Heart left ventricle (tissue), 16 donors: Measurements from ENCODE around the gene KNDC1. TPM values are rescaled to one million over a fixed set of nuclear protein-coding genes. Genes with fewer than 3 reads are reported as not detected.

Experiments
- ATAC-seq, 4 donors: fragments of 200-7000 bp; cut with Tn5 transposase; one replicate each; pipeline ENCODE4 v1.9.1; 2020 to 2022; ENCODE audit warnings: moderate library complexity in 4 of 4, mild to moderate bottlenecking in 3 of 4, moderate number of reproducible peaks in 1 of 4
- DNase-seq, 5 donors: peaks; one replicate each; pipeline ENCODE4 v3.0.0-alpha.2; 2020
- H3K27ac ChIP-seq, 12 donors: fragments of 200-600 bp; sonication (generic) in 4 of 12; one replicate each; pipeline versions ENCODE4 v1.5.0 to v1.8.0; 2016 to 2022; ENCODE audit warnings: mild to moderate bottlenecking in 2 of 12
- H3K27me3 ChIP-seq, 9 donors: fragments of 200-600 bp; sonication (generic) in 2 of 9; one replicate each; pipeline versions ENCODE4 v1.5.1 to v1.8.0; 2016 to 2022; ENCODE audit warnings: mild to moderate bottlenecking in 3 of 9
- H3K36me3 ChIP-seq, 9 donors: fragments of 200-600 bp; sonication (generic) in 2 of 9; one replicate each; pipeline versions ENCODE4 v1.5.0 to v1.8.0; 2018 to 2022; ENCODE audit warnings: mild to moderate bottlenecking in 2 of 9
- H3K4me1 ChIP-seq, 12 donors: fragments of 200-600 bp; sonication (generic) in 4 of 12; one replicate each; pipeline versions ENCODE4 v1.5.0 to v1.8.0; 2016 to 2022; ENCODE audit warnings: mild to moderate bottlenecking in 3 of 12
- H3K4me3 ChIP-seq, 12 donors: fragments of 200-600 bp; sonication (generic) in 4 of 12; one replicate each; pipeline versions ENCODE4 v1.5.0 to v1.8.0; 2017 to 2022; ENCODE audit warnings: mild to moderate bottlenecking in 9 of 12, moderate library complexity in 4 of 12
- H3K9me3 ChIP-seq, 12 donors: fragments of 200-600 bp; sonication (generic) in 4 of 12; one replicate each; pipeline versions ENCODE4 v1.5.0 to v1.8.0; 2016 to 2022; ENCODE audit warnings: mild to moderate bottlenecking in 1 of 12
- CTCF ChIP-seq, 12 donors: fragments of 200-600 bp; sonication (generic) in 4 of 12; IDR thresholded peaks; one replicate each; pipeline versions ENCODE4 v1.5.0 to v1.8.0; 2018 to 2022; ENCODE audit warnings: antibody characterized with exemption in 12 of 12, mild to moderate bottlenecking in 5 of 12
- POLR2A ChIP-seq, 2 donors: fragments of 450-650 bp; IDR thresholded peaks; one replicate each; pipeline ENCODE4 v1.6.1; 2017; ENCODE audit warnings: antibody characterized with exemption in 2 of 2, mild to moderate bottlenecking in 2 of 2, moderate library complexity in 2 of 2
- WGBS, 4 donors: extraction: QIAGEN DNeasy Blood & Tissue Kit in 2 of 4; methylation state at CpG; one replicate each; pipeline versions ENCODE4 v1.1.5 to v1.1.7; 2013 to 2018; 5-methylcytosine and 5-hydroxymethylcytosine counted together
- intact Hi-C, 10 donors: fragments of 100-400 bp; cut with DNase I; formaldehyde crosslinking; loops; one replicate each; pipeline versions ENCODE4 v1.11.1 to v1.14.2; 2022
- polyA plus RNA-seq, 2 donors: library from polyadenylated mRNA; stranded (reverse); fragments of 200-250 nt; gene quantifications; one replicate each; pipeline ENCODE4 v1.2.3, GENCODE V29; 2013
- total RNA-seq, 9 donors: library from RNA; depleted of rRNA in 2 of 9; stranded (reverse); fragments of >200 nt in 2 of 9; fragmentation: NEBNext Ultra II Directional in 3 of 9; extraction: Animal tissue kit (Norgen Biotek cat#: 25700) in 3 of 9; gene quantifications; one replicate each; pipeline versions ENCODE4 v1.1.0 to v1.2.4, GENCODE V29; 2016 to 2023
- donor health status: ischemic (EF 13 %, LVEDD 7.1; RV severe dilation, severe dysfunction).
- donor health status: healthy with polysubstance abuse.
- donor health status: DM: no; HTN: yes; CAD: no.
- donor health status: DM: no; HTN: no; CAD: no.
- donor health status: ischemic (EF 25% LVEDD 6.9; RV normal size, moderate dysfunction).
- donor health status: ischemic (EF 25% LVEDD 5.7; RV mildly dilated, moderate dysfunction).
- donor health status: healthy.
- donor health status: DM: yes; HTN: yes; CAD: no.
- donor health status: ischemic (EF 35%, LVEDD 5.7; RV mildly dilated, moderate dysfunction).
- donor health status: nonischemic (EF 11% LVEDD 7.7; RV severe dilation, severe dysfunction).
- donor health status: DM: yes; HTN: yes; CAD: no.
- donor health status: PGD.
- donor health status: ischemic (EF 29% LVEDD 5.4; RV normal size, mild dysfunction).
- donor health status: nonischemic (EF 23%, LVEDD 6.1; RV moderate dilation, normal function).

KNDC1 gene
- total and polyA plus RNA-seq, 11 donors: 0.04 to 2.9 (median 0.10) TPM; not detected in 3

- intact Hi-C loops: loop anchor here in 1 of 10 donors (5.0 kb wide), 1 partner anchor 692 kb away; no protein-coding TSS in a partner anchor
- H3K4me3 ChIP-seq: no peak overlapping the region
Measured at GRCh38 chr10:133259602-133259989, 99.6 kb downstream of the KNDC1 start.

GRCh38 chr10:133260895-133261725, 101.1 kb downstream of the KNDC1 start:
- H3K4me1 ChIP-seq: peaks cover 5 to 69% (median 37%) of the 10 kb centered on the region in 12 donors
- TF ChIP-seq POLR2A (IDR thresholded peaks at IDR 0.05): no peak
- no peak for TF ChIP-seq CTCF (IDR thresholded peaks at IDR 0.05)
- peak overlapping the region; percentile 49 to 85 (median 77) for H3K4me3 ChIP-seq
- 15 to 66% (median 27%) methylated on average over 12 to 50 of the region's 50 CpGs for WGBS, 4 donors
- DNase-seq: peak; percentile 48 to 84 (median 63)
- no peaks in the 10 kb centered on the region for H3K9me3 ChIP-seq
- H3K27ac ChIP-seq: peak overlapping the region; percentile 77 to 96 (median 89)
- no peaks in the 10 kb centered on the region for H3K27me3 ChIP-seq
- H3K36me3 ChIP-seq: no peaks in the 10 kb centered on the region
- peak; percentile 12 to 67 (median 50) for ATAC-seq
- intact Hi-C loops: loop anchor here in 1 of 10 donors (5.0 kb wide), 1 partner anchor 46 kb away; the partner anchor contains the start of genes TUBGCP2 and ZNF511

More at GRCh38 chr10:133259602-133259989, 99.6 kb downstream of the KNDC1 start:
- Histone ChIP-seq H3K27ac (peak overlapping the region in 5 of 12 donors; percentile 25 to 94 (median 57)), H3K9me3 (no peaks in the 10 kb centered on the region), H3K27me3 (no peaks in the 10 kb centered on the region), H3K4me1 (peaks cover 5 to 69% (median 37%) of the 10 kb centered on the region in 12 donors), H3K36me3 (no peaks in the 10 kb centered on the region)
- WGBS, 4 donors: 60 to 73% (median 72%) methylated on average over 7 to 12 of the region's 12 CpGs
- no peak for TF ChIP-seq CTCF (IDR thresholded peaks at IDR 0.05)
- TF ChIP-seq POLR2A (IDR thresholded peaks at IDR 0.05): no peak
- ATAC-seq: no peak
- no peak for DNase-seq

- intact Hi-C loops: loop anchor here in 2 of 10 donors (2.0 to 5.0 kb wide), 2 partner anchors 45 to 47 kb away; partner anchors contain the start of genes TUBGCP2 (in 2 of the 2) and ZNF511 (in 2 of the 2)
Measured at GRCh38 chr10:133261726-133262325, 101.8 kb downstream of the KNDC1 start.

More at GRCh38 chr10:133261726-133262325, 101.8 kb downstream of the KNDC1 start:
- WGBS, 4 donors: 0 to 2% (median 1%) methylated on average over 9 to 79 of the region's 79 CpGs
- no peaks in the 10 kb centered on the region for H3K27me3 ChIP-seq
- H3K4me3 ChIP-seq: peak overlapping the region; percentile 49 to 85 (median 77)
- TF ChIP-seq POLR2A (IDR thresholded peaks at IDR 0.05): peak in 1 of 2 donors; percentile 67
- no peak for TF ChIP-seq CTCF (IDR thresholded peaks at IDR 0.05)
- peak; percentile 88 to 95 (median 91) for DNase-seq
- no peaks in the 10 kb centered on the region for H3K36me3 ChIP-seq
- peak overlapping the region; percentile 77 to 96 (median 89) for H3K27ac ChIP-seq
- H3K4me1 ChIP-seq: peaks cover 5 to 69% (median 37%) of the 10 kb centered on the region in 12 donors
- ATAC-seq: peak; percentile 62 to 88 (median 76)
- no peaks in the 10 kb centered on the region for H3K9me3 ChIP-seq
